Omental fat pad (tissue), 4 donors: ENCODE data around the gene NELFB. TPM values are rescaled to one million over a fixed set of nuclear protein-coding genes. Genes with fewer than 3 reads are reported as not detected.

Source experiments
- ATAC-seq: fragments of 150-250 bp; one replicate; pipeline ENCODE4 v1.9.1; 2016; ENCODE audit warnings: mild to moderate bottlenecking, moderate library complexity; ENCODE audit not compliant: low FRiP score
- DNase-seq: peaks from one replicate; pipeline ENCODE4 v3.0.0-alpha.2; 2019; ENCODE audit warnings: low spot score
- CTCF ChIP-seq, 3 donors: fragments of 450-650 bp; IDR thresholded peaks; one replicate each; pipeline ENCODE4 v1.5.1; 2016 to 2017; ENCODE audit warnings: antibody characterized with exemption in 3 of 3, mild to moderate bottlenecking in 3 of 3, moderate library complexity in 2 of 3
- total RNA-seq, 4 donors: library from RNA; depleted of rRNA; stranded (reverse); fragments of >200 nt; gene quantifications; one replicate each; pipeline ENCODE4 v1.1.0, GENCODE V29; 2016

NELFB gene
- total RNA-seq, 4 donors from 2014 or later: 22.2 to 42.8 (median 34.2) TPM

GRCh38 chr9:137314561-137315560 is 59.7 kb downstream of the NELFB start:
- no peak for DNase-seq
- ATAC-seq: no peak
- no peak for TF ChIP-seq CTCF (IDR thresholded peaks at IDR 0.05)

- DNase-seq (no peak), ATAC-seq (no peak)
- TF ChIP-seq CTCF (IDR thresholded peaks at IDR 0.05): no peak
Observed at GRCh38 chr9:137315581-137316011, 60.5 kb downstream of the NELFB start.

- no peak for TF ChIP-seq CTCF (IDR thresholded peaks at IDR 0.05)
- ATAC-seq (peak; percentile 35), DNase-seq (peak; percentile 23)
Observed at GRCh38 chr9:137316012-137316981, 61.2 kb downstream of the NELFB start.

- DNase-seq: peak; percentile 20
- no peak for TF ChIP-seq CTCF (IDR thresholded peaks at IDR 0.05)
- ATAC-seq: no peak
Observed at GRCh38 chr9:137317021-137317717, 62.0 kb downstream of the NELFB start.

- TF ChIP-seq CTCF (IDR thresholded peaks at IDR 0.05): no peak
Observed at GRCh38 chr9:137317718-137318511, 62.8 kb downstream of the NELFB start.

GRCh38 chr9:137318602-137319001 is 63.5 kb downstream of the NELFB start:
- no peak for DNase-seq
- TF ChIP-seq CTCF (IDR thresholded peaks at IDR 0.05): no peak
- ATAC-seq: no peak

More at GRCh38 chr9:137317718-137318511, 62.8 kb downstream of the NELFB start:
- ATAC-seq (no peak), DNase-seq (no peak)
